Body of pancreas (tissue), 4 donors: ENCODE data around the gene DCAF7. TPM values are rescaled to one million over a fixed set of nuclear protein-coding genes. Genes with fewer than 3 reads are reported as not detected.

Experiments used
- ATAC-seq: fragments of 150-250 bp; one replicate; pipeline ENCODE4 v1.9.1; 2016
- DNase-seq, 4 donors: peaks; one replicate each; pipeline ENCODE4 v3.0.0-alpha.2; 2019
- H3K27ac ChIP-seq, 4 donors: fragments of 200-600 bp; sonication (generic); 1 replicate in 3 of 4; 2 replicates in 1 of 4; pipeline versions ENCODE4 v1.5.1 to v1.6.1; 2016 to 2019; ENCODE audit warnings: mild to moderate bottlenecking in 1 of 4, mixed read lengths in 1 of 4, moderate library complexity in 1 of 4
- H3K27me3 ChIP-seq, 2 donors: fragments of 200-600 bp; sonication (generic); one replicate each; pipeline ENCODE4 v1.6.0; 2016; ENCODE audit warnings: mild to moderate bottlenecking in 1 of 2
- H3K36me3 ChIP-seq, 2 donors: fragments of 200-600 bp; sonication (generic); replicated peaks in 1 of 2; 2 replicates each; pipeline ENCODE4 v1.5.1; 2016; ENCODE audit warnings: low read depth in 2 of 2; ENCODE audit not compliant: insufficient read depth in 1 of 2
- H3K4me1 ChIP-seq: fragments of 200-600 bp; sonication (generic); one replicate; pipeline ENCODE4 v1.6.0; 2016
- H3K4me3 ChIP-seq, 2 donors: fragments of 200-600 bp; sonication (generic); 1 replicate in 1 of 2; 2 replicates in 1 of 2; pipeline ENCODE4 v1.5.1; 2016 to 2019
- H3K9me3 ChIP-seq, 3 donors: fragments of 200-600 bp; sonication (generic); 1 replicate in 2 of 3; 2 replicates in 1 of 3; pipeline ENCODE4 v1.5.1; 2016
- POLR2A ChIP-seq, 3 donors: fragments of 450-650 bp; IDR thresholded peaks; one replicate each; pipeline ENCODE4 v1.6.1; 2016; ENCODE audit warnings: antibody characterized with exemption in 3 of 3, mild to moderate bottlenecking in 2 of 3
- WGBS, 2 donors: methylation state at CpG; one replicate each; pipeline ENCODE4 v1.1.5; 2017; 5-methylcytosine and 5-hydroxymethylcytosine counted together
- intact Hi-C: fragments of 100-400 bp; cut with DNase I; formaldehyde crosslinking; loops from one replicate; pipeline ENCODE4 v1.15.1; 2023
- total RNA-seq, 2 donors: library from RNA; depleted of rRNA; stranded (reverse); fragments of >200 nt; gene quantifications; one replicate each; pipeline ENCODE4 v1.1.0, GENCODE V29; 2016
- TF ChIP-seq, protein P1 (sequence below), 7 experiments: fragments of 450-650 bp in 4 of 7; fragments of 200-600 bp in 3 of 7; sonication (generic) in 3 of 7; IDR thresholded peaks; one replicate each; pipeline ENCODE4 v1.5.1; 2016 to 2019; ENCODE audit warnings: antibody characterized with exemption in 7 of 7

The DCAF7 gene
- total RNA-seq, 2 donors from 2014 or later: 16.8 to 16.9 TPM

- DNase-seq: no peak
- no peak for ATAC-seq
- TF ChIP-seq, protein P1, sequence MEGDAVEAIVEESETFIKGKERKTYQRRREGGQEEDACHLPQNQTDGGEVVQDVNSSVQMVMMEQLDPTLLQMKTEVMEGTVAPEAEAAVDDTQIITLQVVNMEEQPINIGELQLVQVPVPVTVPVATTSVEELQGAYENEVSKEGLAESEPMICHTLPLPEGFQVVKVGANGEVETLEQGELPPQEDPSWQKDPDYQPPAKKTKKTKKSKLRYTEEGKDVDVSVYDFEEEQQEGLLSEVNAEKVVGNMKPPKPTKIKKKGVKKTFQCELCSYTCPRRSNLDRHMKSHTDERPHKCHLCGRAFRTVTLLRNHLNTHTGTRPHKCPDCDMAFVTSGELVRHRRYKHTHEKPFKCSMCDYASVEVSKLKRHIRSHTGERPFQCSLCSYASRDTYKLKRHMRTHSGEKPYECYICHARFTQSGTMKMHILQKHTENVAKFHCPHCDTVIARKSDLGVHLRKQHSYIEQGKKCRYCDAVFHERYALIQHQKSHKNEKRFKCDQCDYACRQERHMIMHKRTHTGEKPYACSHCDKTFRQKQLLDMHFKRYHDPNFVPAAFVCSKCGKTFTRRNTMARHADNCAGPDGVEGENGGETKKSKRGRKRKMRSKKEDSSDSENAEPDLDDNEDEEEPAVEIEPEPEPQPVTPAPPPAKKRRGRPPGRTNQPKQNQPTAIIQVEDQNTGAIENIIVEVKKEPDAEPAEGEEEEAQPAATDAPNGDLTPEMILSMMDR (IDR thresholded peaks at IDR 0.05): no peak
- TF ChIP-seq POLR2A (IDR thresholded peaks at IDR 0.05): no peak
- peaks cover 0 to 10% of the 10 kb centered on the region in 2 donors for H3K27me3 ChIP-seq
- H3K4me3 ChIP-seq: no peak overlapping the region
- 79 to 82% methylated on average over 14 to 17 of the region's 17 CpGs for WGBS, 2 donors
- no peak overlapping the region for H3K27ac ChIP-seq
- intact Hi-C loops: no loop called here
- H3K36me3 ChIP-seq: no peaks in the 10 kb centered on the region
- peaks cover 7% of the 10 kb centered on the region for H3K4me1 ChIP-seq
- no peaks in the 10 kb centered on the region for H3K9me3 ChIP-seq
These were observed 16.2 kb upstream of the DCAF7 start for GRCh38 chr17:63534078-63534570.

- Histone ChIP-seq H3K4me3 (no peak overlapping the region), H3K4me1 (peaks cover 7% of the 10 kb centered on the region), H3K36me3 (no peaks in the 10 kb centered on the region), H3K27me3 (peaks cover 0 to 10% of the 10 kb centered on the region in 2 donors), H3K27ac (no peak overlapping the region), H3K9me3 (no peaks in the 10 kb centered on the region)
- DNase-seq: no peak
- intact Hi-C loops: no loop called here
- WGBS, 2 donors: 75 to 83% methylated on average over 13 of the region's 13 CpGs
- no peak for TF ChIP-seq POLR2A (IDR thresholded peaks at IDR 0.05)
- TF ChIP-seq, protein P1 (IDR thresholded peaks at IDR 0.05): no peak
- ATAC-seq: no peak
These were observed 15.3 kb upstream of the DCAF7 start for GRCh38 chr17:63534816-63535455.

GRCh38 chr17:63535640-63536039 is 14.6 kb upstream of the DCAF7 start:
- Histone ChIP-seq H3K36me3 (no peaks in the 10 kb centered on the region), H3K9me3 (no peaks in the 10 kb centered on the region), H3K4me1 (peaks cover 7% of the 10 kb centered on the region), H3K4me3 (no peak overlapping the region), H3K27ac (no peak overlapping the region), H3K27me3 (peaks cover 0 to 10% of the 10 kb centered on the region in 2 donors)
- intact Hi-C loops: no loop called here
- no peak for ATAC-seq
- WGBS, 2 donors: 88 to 100% methylated on average over 4 to 24 of the region's 24 CpGs
- TF ChIP-seq, protein P1 (IDR thresholded peaks at IDR 0.05): no peak
- TF ChIP-seq POLR2A (IDR thresholded peaks at IDR 0.05): no peak
- no peak for DNase-seq

DNA sequence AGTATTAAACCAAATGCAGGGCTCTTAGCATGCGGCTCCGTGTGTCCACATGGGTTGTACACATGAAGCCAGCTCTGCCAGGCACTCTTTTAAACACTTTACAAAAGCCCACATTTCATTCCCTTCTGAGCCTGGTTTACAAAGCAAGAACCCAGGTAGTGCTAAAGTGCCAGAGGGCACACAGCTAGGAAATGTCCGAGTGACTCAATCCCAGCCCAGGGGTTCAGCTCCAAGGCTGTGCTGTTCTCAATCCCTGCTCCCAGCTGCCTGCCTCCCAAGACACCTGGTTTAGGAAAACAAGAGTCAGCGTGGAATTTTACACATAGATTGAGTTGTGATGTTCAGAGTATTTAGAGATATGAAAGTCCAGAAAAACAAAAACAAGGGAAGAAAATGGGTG is 13.3 kb upstream of the DCAF7 start:
- 86 to 89% methylated on average over 4 of the region's 4 CpGs for WGBS, 2 donors
- peaks cover 7% of the 10 kb centered on the region for H3K4me1 ChIP-seq
- ATAC-seq: no peak
- H3K27ac ChIP-seq: no peak overlapping the region
- TF ChIP-seq, protein P1 (IDR thresholded peaks at IDR 0.05): no peak
- TF ChIP-seq POLR2A (IDR thresholded peaks at IDR 0.05): no peak
- no peak for DNase-seq
- H3K4me3 ChIP-seq: no peak overlapping the region
- peaks cover 0 to 10% of the 10 kb centered on the region in 2 donors for H3K27me3 ChIP-seq
- intact Hi-C loops: no loop called here
- no peaks in the 10 kb centered on the region for H3K36me3 ChIP-seq
- no peaks in the 10 kb centered on the region for H3K9me3 ChIP-seq
